Hepatocyte (in vitro differentiated cells): ENCODE results near the gene DHDDS. TPM values are rescaled to one million over a fixed set of nuclear protein-coding genes. Genes with fewer than 3 reads are reported as not detected.

Experiments used
- DNase-seq: peaks from one replicate; pipeline ENCODE4 v3.0.0-alpha.2; 2016; ENCODE audit warnings: low spot score
- H2AFZ ChIP-seq: fragments of 200-600 bp; sonication (generic); 2 replicates; pipeline ENCODE4 v1.6.0; 2016; ENCODE audit warnings: antibody characterized with exemption, mild to moderate bottlenecking
- H3K27ac ChIP-seq: fragments of 200-600 bp; sonication (generic); 2 replicates; pipeline ENCODE4 v1.5.1; 2016; ENCODE audit warnings: mild to moderate bottlenecking
- H3K27me3 ChIP-seq: fragments of 200-600 bp; sonication (generic); 2 replicates; pipeline ENCODE4 v1.6.1; 2016
- H3K36me3 ChIP-seq: fragments of 200-600 bp; sonication (generic); replicated peaks from 2 replicates; pipeline ENCODE4 v1.5.1; 2016; ENCODE audit warnings: low read depth; ENCODE audit not compliant: insufficient read depth
- H3K4me1 ChIP-seq: fragments of 200-600 bp; sonication (generic); 2 replicates; pipeline ENCODE4 v1.5.1; 2016; ENCODE audit warnings: mild to moderate bottlenecking, moderate library complexity; ENCODE audit not compliant: insufficient read depth
- H3K4me2 ChIP-seq: fragments of 200-600 bp; sonication (generic); 2 replicates; pipeline ENCODE4 v1.6.0; 2016
- H3K4me3 ChIP-seq: fragments of 200-600 bp; sonication (generic); 2 replicates; pipeline ENCODE4 v1.5.1; 2016; ENCODE audit warnings: mild to moderate bottlenecking
- H3K79me2 ChIP-seq: fragments of 200-600 bp; sonication (generic); 2 replicates; pipeline ENCODE4 v1.6.0; 2017; ENCODE audit warnings: mild to moderate bottlenecking
- H3K9me2 ChIP-seq: fragments of 200-600 bp; sonication (generic); replicated peaks from 2 replicates; pipeline ENCODE4 v1.6.0; 2017; ENCODE audit warnings: mild to moderate bottlenecking; ENCODE audit not compliant: insufficient read depth
- H3K9me3 ChIP-seq: fragments of 200-600 bp; sonication (generic); 2 replicates; pipeline ENCODE4 v1.5.1; 2016; ENCODE audit warnings: low read depth, mild to moderate bottlenecking
- H4K20me1 ChIP-seq: fragments of 200-600 bp; sonication (generic); 2 replicates; pipeline ENCODE4 v1.6.0; 2016; ENCODE audit warnings: mild to moderate bottlenecking; ENCODE audit not compliant: insufficient read depth, poor library complexity, severe bottlenecking
- CTCF ChIP-seq: fragments of 200-600 bp; sonication (generic); IDR thresholded peaks from 2 replicates; pipeline ENCODE4 v1.5.1; 2016; ENCODE audit warnings: antibody characterized with exemption, mild to moderate bottlenecking; ENCODE audit not compliant: poor library complexity
- EZH2 ChIP-seq: fragments of 200-600 bp; sonication (generic); IDR thresholded peaks from 2 replicates; pipeline ENCODE4 v1.6.1; 2016; ENCODE audit warnings: antibody characterized with exemption, mild to moderate bottlenecking, borderline replicate concordance
- EZH2phosphoT487 ChIP-seq: fragments of 200-600 bp; sonication (generic); IDR thresholded peaks from one replicate; pipeline ENCODE4 v1.6.1; 2018; ENCODE audit warnings: antibody characterized with exemption, mild to moderate bottlenecking, low read depth, moderate library complexity; ENCODE audit not compliant: unreplicated experiment, severe bottlenecking
- WGBS: methylation state at CpG from one replicate; pipeline ENCODE4 v1.1.6; 2016; ENCODE audit warnings: low lambda C conversion rate; ENCODE audit errors: missing lambda C conversion rate; 5-methylcytosine and 5-hydroxymethylcytosine counted together
- polyA plus RNA-seq: library from polyadenylated mRNA; unstranded; fragments of >200 nt; fragmentation: Nextera tagmentation; extraction: Ambion mirVana; gene quantifications from 2 replicates; pipeline ENCODE4 v1.2.1, GENCODE V29; 2016
- total RNA-seq: library from RNA; depleted of rRNA; stranded (reverse); fragments of >200 nt; gene quantifications from 2 replicates; pipeline ENCODE4 v1.2.3, GENCODE V29; 2014

Gene DHDDS
- total and polyA plus RNA-seq, 2 experiments from 2014 or later = 42.9 to 44.9 TPM

- Histone ChIP-seq H3K9me2 (no peaks in the 10 kb centered on the region), H3K36me3 (no peaks in the 10 kb centered on the region), H3K27ac (no peak overlapping the region), H3K4me3 (no peak overlapping the region), H3K4me2 (no peak overlapping the region), H3K9me3 (no peaks in the 10 kb centered on the region), H3K79me2 (peaks cover 3% of the 10 kb centered on the region), H3K27me3 (no peaks in the 10 kb centered on the region), H4K20me1 (no peaks in the 10 kb centered on the region), H2AFZ (no peak overlapping the region), H3K4me1 (no peaks in the 10 kb centered on the region)
- WGBS = 96% methylated on average over 2 of the region's 2 CpGs
- no peak for TF ChIP-seq EZH2phosphoT487
- no peak for TF ChIP-seq EZH2
- TF ChIP-seq CTCF = no peak
- DNase-seq = no peak
Observed at GRCh38 chr1:26440259-26440658, 8.1 kb downstream of the DHDDS start.

GRCh38 chr1:26449868-26450267 lies 17.7 kb downstream of the DHDDS start:
- H3K27me3 ChIP-seq = no peaks in the 10 kb centered on the region
- no peak overlapping the region for H2AFZ ChIP-seq
- H3K4me3 ChIP-seq = no peak overlapping the region
- no peaks in the 10 kb centered on the region for H3K9me2 ChIP-seq
- no peak overlapping the region for H3K4me2 ChIP-seq
- H3K79me2 ChIP-seq = no peaks in the 10 kb centered on the region
- no peak for DNase-seq
- H3K36me3 ChIP-seq = no peaks in the 10 kb centered on the region
- no peak overlapping the region for H3K27ac ChIP-seq
- 95% methylated on average over 3 of the region's 3 CpGs for WGBS
- no peaks in the 10 kb centered on the region for H3K4me1 ChIP-seq
- TF ChIP-seq EZH2 (no peak), EZH2phosphoT487 (no peak), CTCF (no peak)
- no peaks in the 10 kb centered on the region for H4K20me1 ChIP-seq
- H3K9me3 ChIP-seq = no peaks in the 10 kb centered on the region

GRCh38 chr1:26450908-26451307 lies 18.8 kb downstream of the DHDDS start:
- H3K4me3 ChIP-seq = no peak overlapping the region
- no peaks in the 10 kb centered on the region for H4K20me1 ChIP-seq
- H3K27me3 ChIP-seq = no peaks in the 10 kb centered on the region
- WGBS = 96% methylated on average over 3 of the region's 3 CpGs
- H3K27ac ChIP-seq = no peak overlapping the region
- DNase-seq = no peak
- H3K4me2 ChIP-seq = no peak overlapping the region
- H2AFZ ChIP-seq = no peak overlapping the region
- TF ChIP-seq EZH2 = no peak
- TF ChIP-seq CTCF = no peak
- no peak for TF ChIP-seq EZH2phosphoT487
- no peaks in the 10 kb centered on the region for H3K9me2 ChIP-seq
- no peaks in the 10 kb centered on the region for H3K79me2 ChIP-seq
- no peaks in the 10 kb centered on the region for H3K36me3 ChIP-seq
- H3K9me3 ChIP-seq = no peaks in the 10 kb centered on the region
- H3K4me1 ChIP-seq = no peaks in the 10 kb centered on the region
